ENCODE results near the gene DDX50. TPM values are rescaled to one million over a fixed set of nuclear protein-coding genes. Genes with fewer than 3 reads are reported as not detected.

Gene DDX50
- total RNA-seq, 1 experiment from 2014 or later: 33.8 TPM

- H3K27ac ChIP-seq: 0 out of 2 replicates have a peak within 1 kb of the TSS, but pooled peaks have one; percentile 20
- peaks cover 48% of the 10 kb centered on the region for H3F3A ChIP-seq (ENCODE audit: insufficient read depth, low read depth)
- H3K4me3 ChIP-seq: peak within 1 kb of the TSS; percentile 84
- TF ChIP-seq CTCF (conservative IDR thresholded peaks at IDR 0.05) (peak; percentile 62; the same call in 1 of the 2 replicates), EZH2 (IDR thresholded peaks at IDR 0.05; ENCODE audit: low read depth) (no peak)
- DNase-seq: peak; percentile 94 to 97
- intact Hi-C loops (cut with micrococcal nuclease; ENCODE audit: unreplicated experiment): loop anchor here (1.0 to 5.0 kb wide), 3 partner anchors 136 to 419 kb away; partner anchors contain the start of gene VPS26A
- TSS peak; percentile 51 for BruUV-seq (replicated peaks)
- peaks cover 15% of the 10 kb centered on the region for H4K20me1 ChIP-seq (ENCODE audit: insufficient read depth)
- H3K27me3 ChIP-seq (ENCODE audit: insufficient read depth, low read depth): no peaks in the 10 kb centered on the region
- H3K4me2 ChIP-seq: peak within 1 kb of the TSS; percentile 76
- ChIA-PET POLR2A (ENCODE audit: unreplicated experiment) (interaction anchor here (0.6 kb wide), 1 partner anchor 581 kb away, joined by 3 read pairs; no protein-coding TSS in a partner anchor), CTCF (interaction anchor here (0.6 to 0.9 kb wide), 2 partner anchors 166 to 397 kb away, joined by 3 to 4 read pairs; no protein-coding TSS in a partner anchor)
- peaks cover 19% of the 10 kb centered on the region for H3K4me1 ChIP-seq (replicated peaks; ENCODE audit: insufficient read depth)
- peaks cover 10% of the 10 kb centered on the region; the same call in 1 of the 2 replicates for H3K36me3 ChIP-seq (ENCODE audit: low read depth)
- H3K79me2 ChIP-seq (ENCODE audit: low read depth): peaks cover 44% of the 10 kb centered on the region
- no peaks in the 10 kb centered on the region for H3K9me2 ChIP-seq (ENCODE audit: insufficient read depth)
- no peaks in the 10 kb centered on the region for H3K9me3 ChIP-seq (ENCODE audit: insufficient read depth, low read depth)
- peak within 1 kb of the TSS; percentile 91 for H2AFZ ChIP-seq
Measured at GRCh38 chr10:68988530-68989316, 87.6 kb downstream of the DDX50 start, which contains the start of gene KIFBP. Gene KIFBP (plus strand): TSS chr10:68988803. CDS start chr10:68988833, 30 bp downstream.

- Histone ChIP-seq H3K9me3 (ENCODE audit: insufficient read depth, low read depth) (no peaks in the 10 kb centered on the region), H3K9me2 (ENCODE audit: insufficient read depth) (no peaks in the 10 kb centered on the region), H3K27me3 (ENCODE audit: insufficient read depth, low read depth) (no peaks in the 10 kb centered on the region), H3K4me2 (peak overlapping the region; percentile 76), H3K36me3 (ENCODE audit: low read depth) (0 out of 2 replicates have a peak, but pooled peaks cover 7% of the 10 kb centered on the region), H3F3A (ENCODE audit: insufficient read depth, low read depth) (peaks cover 40% of the 10 kb centered on the region), H3K4me3 (peak overlapping the region; percentile 84), H3K27ac (0 out of 2 replicates have a peak overlapping the region, but pooled peaks have one; percentile 20), H2AFZ (peak overlapping the region; percentile 91), H3K79me2 (ENCODE audit: low read depth) (peaks cover 50% of the 10 kb centered on the region), H3K4me1 (replicated peaks; ENCODE audit: insufficient read depth) (peaks cover 19% of the 10 kb centered on the region), H4K20me1 (ENCODE audit: insufficient read depth) (peaks cover 7% of the 10 kb centered on the region)
- BruUV-seq (replicated peaks): no TSS peak
- TF ChIP-seq EZH2 (IDR thresholded peaks at IDR 0.05; ENCODE audit: low read depth) (no peak), CTCF (conservative IDR thresholded peaks at IDR 0.05) (no peak)
- CTCF ChIA-PET: interaction anchor here (0.7 to 0.9 kb wide), 2 partner anchors 82 to 396 kb away, joined by 3 read pairs; no protein-coding TSS in a partner anchor
- intact Hi-C loops (cut with micrococcal nuclease; ENCODE audit: unreplicated experiment): loop anchor here (5.0 kb wide), 2 partner anchors 403 to 418 kb away; no protein-coding TSS in a partner anchor
- DNase-seq: no peak
- POLR2A ChIA-PET (ENCODE audit: unreplicated experiment): interaction anchor here (0.6 kb wide), 1 partner anchor 581 kb away, joined by 3 read pairs; no protein-coding TSS in a partner anchor
Measured at GRCh38 chr10:68989317-68989990, 88.3 kb downstream of the DDX50 start.
